SH-SY5Y (cell line): ENCODE measurements around the gene XIRP2.

Source experiments
- GATA2 ChIP-seq: IDR thresholded peaks from 2 replicates; pipeline ENCODE4 v1.6.1; 2011; ENCODE audit warnings: mild to moderate bottlenecking, low read depth, low read length
- GATA3 ChIP-seq: IDR thresholded peaks from 2 replicates; pipeline ENCODE4 v1.6.1; 2011; ENCODE audit warnings: low read depth, mild to moderate bottlenecking, low read length, moderate library complexity

GRCh38 chr2:166961933-166962332, 73.7 kb downstream of the XIRP2 start:
- TF ChIP-seq GATA3 (no peak), GATA2 (no peak)
